Hematopoietic multipotent progenitor cell treated with erythropoietin and hydrocortisone succinate and interleukin-3 and kit ligand, for 15 days (in vitro differentiated cells): ENCODE measurements around the gene C16orf92.
"Not testable (repeated sequence)": the region's sequence is repeated elsewhere in the genome, so short reads cannot be mapped to it uniquely, and the experiment has no call there.

ENCODE experiments used
- DNase-seq: peaks from one replicate; pipeline ENCODE4 v3.0.0-alpha.2; 2015; ENCODE audit warnings: low spot score

Gene C16orf92

GRCh38 chr16:30005341-30006094 is 17.5 kb upstream of the C16orf92 start:
- peak; percentile 46 for DNase-seq

GRCh38 chr16:30006095-30006473 is 16.9 kb upstream of the C16orf92 start:
- DNase-seq = no peak

GRCh38 chr16:30006659-30007377 is 16.2 kb upstream of the C16orf92 start:
- DNase-seq = no peak

- no peak for DNase-seq
These were observed 15.6 kb upstream of the C16orf92 start for GRCh38 chr16:30007378-30007895.

GRCh38 chr16:30009085-30009862 is 13.7 kb upstream of the C16orf92 start:
- no peak for DNase-seq

GRCh38 chr16:30009990-30010843 is 12.8 kb upstream of the C16orf92 start:
- DNase-seq = no peak

- no peak for DNase-seq
These were observed 11.9 kb upstream of the C16orf92 start, which contains the start of gene DOC2A for GRCh38 chr16:30010844-30011713. Gene DOC2A, minus strand, starts transcription at chr16:30011027. Its CDS starts 805 bp downstream, at chr16:30010222.

GRCh38 chr16:30011714-30012504 is 11.1 kb upstream of the C16orf92 start:
- DNase-seq = no peak

GRCh38 chr16:30012598-30012997 is 10.4 kb upstream of the C16orf92 start:
- not testable (repeated sequence) for DNase-seq

GRCh38 chr16:30015450-30015849 is 7.5 kb upstream of the C16orf92 start:
- not testable (repeated sequence) for DNase-seq

GRCh38 chr16:30016555-30017276 is 6.3 kb upstream of the C16orf92 start:
- DNase-seq = no peak

GRCh38 chr16:30017277-30017656 is 5.7 kb upstream of the C16orf92 start:
- no peak for DNase-seq

- DNase-seq = not testable (repeated sequence)
These were observed 5.1 kb upstream of the C16orf92 start for GRCh38 chr16:30017937-30018336.

GRCh38 chr16:30018731-30019158 is 4.3 kb upstream of the C16orf92 start:
- DNase-seq = no peak

- no peak for DNase-seq
These were observed 588 bp downstream of the C16orf92 start for GRCh38 chr16:30023586-30023985.

GRCh38 chr16:30024451-30024850 is 1.5 kb downstream of the C16orf92 start:
- no peak for DNase-seq

- DNase-seq = no peak
These were observed 2.2 kb downstream of the C16orf92 start for GRCh38 chr16:30025156-30025555.

GRCh38 chr16:30025574-30025973 is 2.6 kb downstream of the C16orf92 start:
- DNase-seq = no peak

GRCh38 chr16:30026449-30026848 is 3.5 kb downstream of the C16orf92 start:
- DNase-seq = no peak
